ENCODE measurements around the gene ACP2. TPM values are rescaled to one million over a fixed set of nuclear protein-coding genes. Genes with fewer than 3 reads are reported as not detected.

Gene ACP2
- total and polyA plus RNA-seq, 9 of the 15 experiments (the other 6 are each of a cell fraction or from before 2014, with no cell fraction given), result 1.9 to 20.0 (median 11.6) TPM

- Histone ChIP-seq H3K4me3 (no peak overlapping the region), H3K9me1 (ENCODE audit: control insufficient read depth, insufficient read depth, low read length) (peaks cover under 1% of the 10 kb centered on the region), H3K4me2 (ENCODE audit: insufficient read depth, low read length) (no peak overlapping the region), H3K27me3 (ENCODE audit: control insufficient read depth in 2 of 2, insufficient read depth in 2 of 2, low read length in 2 of 2) (no peaks in the 10 kb centered on the region), H3K36me3 (ENCODE audit: control insufficient read depth, insufficient read depth, low read length) (peaks cover 90% of the 10 kb centered on the region), H4K20me1 (replicated peaks; ENCODE audit: control insufficient read depth, insufficient read depth, low read length) (0 out of 2 replicates have a peak, but pooled peaks cover 3% of the 10 kb centered on the region), H2AFZ (ENCODE audit: low read depth, low read length) (no peak overlapping the region), H3K9ac (ENCODE audit: insufficient read depth in 1 of 2, low read depth in 2 of 2, low read length in 2 of 2) (no peak overlapping the region), H3K9me3 (replicated peaks; ENCODE audit: control insufficient read depth, insufficient read depth, low read depth, low read length) (no peaks in the 10 kb centered on the region), H3K79me2 (ENCODE audit: control insufficient read depth, insufficient read depth, low read length) (peaks cover 3% of the 10 kb centered on the region), H3K4me1 (replicated peaks in 1 of 2; ENCODE audit: control insufficient read depth in 2 of 2, insufficient read depth in 2 of 2, low read length in 2 of 2) (peaks cover 7 to 21% of the 10 kb centered on the region in 2 experiments), H3K27ac (ENCODE audit: extremely low read depth, low read depth, low read length) (no peak overlapping the region)
- ChIA-PET CTCF (ENCODE audit: low intra/inter-chr PET ratio) (no interaction called here), POLR2A (interaction anchor here (0.6 to 1.9 kb wide), 5 partner anchors 8 to 106 kb away, joined by 3 to 5 read pairs (median 4); partner anchors contain the start of gene ACP2)
- intact Hi-C loops (cut with micrococcal nuclease), result no loop called here
- no TSS peak for BruUV-seq (replicated peaks)
- ATAC-seq (no peak), DNase-seq (ENCODE audit: extremely low read depth in 1 of 4, low spot score in 3 of 4) (no peak), FAIRE-seq (no peak)
- in situ Hi-C loops (cut with MboI), result no loop called here
- WGBS (ENCODE audit: insufficient coverage, low coverage, missing lambda C conversion rate), result 85% methylated on average over 5 of the region's 5 CpGs
- no peak for TF ChIP-seq RNF2 (IDR thresholded peaks at IDR 0.05)
- TF ChIP-seq CBX1 (IDR thresholded peaks at IDR 0.05; ENCODE audit: low read depth), result no peak
- no peak for TF ChIP-seq NR3C1 (CRISPR knock-in tag; IDR thresholded peaks at IDR 0.05)
- no peak for TF ChIP-seq FOXM1 (IDR thresholded peaks at IDR 0.05; ENCODE audit: low read depth)
- TF ChIP-seq FOXM1 (CRISPR knock-in tag; IDR thresholded peaks at IDR 0.05; ENCODE audit: low read depth), result no peak
- TF ChIP-seq ZNF12 (CRISPR knock-in tag; IDR thresholded peaks at IDR 0.05), result no peak
- no peak for TF ChIP-seq TBL1XR1 (IDR thresholded peaks at IDR 0.05; ENCODE audit: low read length in 2 of 2)
- TF ChIP-seq HES1 (IDR thresholded peaks at IDR 0.05; ENCODE audit: low read depth), result no peak
- no peak for TF ChIP-seq DIDO1 (tag; IDR thresholded peaks at IDR 0.05; ENCODE audit: low read depth)
- TF ChIP-seq ETS2 (tag; IDR thresholded peaks at IDR 0.05; ENCODE audit: borderline replicate concordance, poor library complexity, severe bottlenecking), result no peak
- no peak for TF ChIP-seq GABPA (tag; conservative IDR thresholded peaks at IDR 0.05; ENCODE audit: low read depth)
- no peak for TF ChIP-seq GTF2F1 (IDR thresholded peaks at IDR 0.05; ENCODE audit: low read depth, low read length)
- TF ChIP-seq NR4A1 (CRISPR knock-in tag; IDR thresholded peaks at IDR 0.05), result no peak
- no peak for TF ChIP-seq NR4A1 (tag; IDR thresholded peaks at IDR 0.05)
- TF ChIP-seq ATF1 (CRISPR knock-in tag; IDR thresholded peaks at IDR 0.05), result no peak
- TF ChIP-seq ATF1 (tag; IDR thresholded peaks at IDR 0.05), result no peak
- no peak for TF ChIP-seq PYGO2 (tag; IDR thresholded peaks at IDR 0.05)
- TF ChIP-seq IRF2 (CRISPR knock-in tag; IDR thresholded peaks at IDR 0.05), result no peak
- TF ChIP-seq TOE1 (IDR thresholded peaks at IDR 0.05; ENCODE audit: borderline replicate concordance), result no peak
- TF ChIP-seq TOE1 (CRISPR knock-in tag; IDR thresholded peaks at IDR 0.05; ENCODE audit: borderline replicate concordance, low read depth), result no peak
- TF ChIP-seq ZZZ3 (IDR thresholded peaks at IDR 0.05), result no peak
- TF ChIP-seq ZNF584 (CRISPR knock-in tag; IDR thresholded peaks at IDR 0.05; ENCODE audit: low read depth), result no peak
- TF ChIP-seq CHD4 (IDR thresholded peaks at IDR 0.05; ENCODE audit: insufficient read depth, insufficient replicate concordance, low read depth, low read length, poor library complexity, severe bottlenecking), result no peak
- TF ChIP-seq TRIM25 (IDR thresholded peaks at IDR 0.05; ENCODE audit: borderline replicate concordance), result no peak
Observed at GRCh38 chr11:47280860-47281259, 32.2 kb upstream of the ACP2 start.

All from K562 (cell line).